ENCODE measurements around the gene ASB18.

DNA sequence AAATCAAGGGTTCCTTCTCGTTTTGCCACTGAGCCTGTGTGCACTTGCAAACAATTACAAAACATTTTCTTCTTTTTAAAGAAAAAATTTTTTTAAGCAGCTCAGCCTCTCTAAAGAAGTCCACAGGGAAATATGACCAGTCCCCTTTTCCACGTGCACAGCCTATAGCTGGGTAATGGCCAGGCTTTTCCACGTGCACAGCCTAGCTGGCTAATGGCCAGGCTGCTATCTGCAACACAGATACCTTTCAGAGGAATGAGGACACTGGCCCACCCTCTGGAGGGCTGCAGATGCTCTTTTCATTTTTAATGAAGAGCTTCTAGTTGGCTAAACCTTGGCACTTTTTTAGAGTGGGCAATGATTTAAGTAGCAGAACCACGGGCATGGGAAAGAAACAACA lies 46.3 kb downstream of the ASB18 start:
- no peak for TF ChIP-seq EP300 (IDR thresholded peaks at IDR 0.05; ENCODE audit: borderline replicate concordance in 1 of 2, low read depth in 2 of 2, low read length in 2 of 2)
- TF ChIP-seq, protein P1, sequence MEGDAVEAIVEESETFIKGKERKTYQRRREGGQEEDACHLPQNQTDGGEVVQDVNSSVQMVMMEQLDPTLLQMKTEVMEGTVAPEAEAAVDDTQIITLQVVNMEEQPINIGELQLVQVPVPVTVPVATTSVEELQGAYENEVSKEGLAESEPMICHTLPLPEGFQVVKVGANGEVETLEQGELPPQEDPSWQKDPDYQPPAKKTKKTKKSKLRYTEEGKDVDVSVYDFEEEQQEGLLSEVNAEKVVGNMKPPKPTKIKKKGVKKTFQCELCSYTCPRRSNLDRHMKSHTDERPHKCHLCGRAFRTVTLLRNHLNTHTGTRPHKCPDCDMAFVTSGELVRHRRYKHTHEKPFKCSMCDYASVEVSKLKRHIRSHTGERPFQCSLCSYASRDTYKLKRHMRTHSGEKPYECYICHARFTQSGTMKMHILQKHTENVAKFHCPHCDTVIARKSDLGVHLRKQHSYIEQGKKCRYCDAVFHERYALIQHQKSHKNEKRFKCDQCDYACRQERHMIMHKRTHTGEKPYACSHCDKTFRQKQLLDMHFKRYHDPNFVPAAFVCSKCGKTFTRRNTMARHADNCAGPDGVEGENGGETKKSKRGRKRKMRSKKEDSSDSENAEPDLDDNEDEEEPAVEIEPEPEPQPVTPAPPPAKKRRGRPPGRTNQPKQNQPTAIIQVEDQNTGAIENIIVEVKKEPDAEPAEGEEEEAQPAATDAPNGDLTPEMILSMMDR (IDR thresholded peaks at IDR 0.05; ENCODE audit: control extremely low read depth in 1 of 3, insufficient read depth in 1 of 3, low read depth in 1 of 3, low read length in 3 of 3), result no peak
- no peak for TF ChIP-seq TAF1 (IDR thresholded peaks at IDR 0.05; ENCODE audit: low read depth, low read length)
- no peak for TF ChIP-seq EGR1 (IDR thresholded peaks at IDR 0.05; ENCODE audit: borderline replicate concordance, low read depth, low read length)
- TF ChIP-seq SP1 (IDR thresholded peaks at IDR 0.05; ENCODE audit: low read depth, low read length), result no peak
- no peak for TF ChIP-seq RAD21 (IDR thresholded peaks at IDR 0.05 in 1 of 2, conservative IDR thresholded peaks at IDR 0.05 in 1 of 2; ENCODE audit: low read depth in 2 of 2, low read length in 2 of 2)
- TF ChIP-seq, protein P2, sequence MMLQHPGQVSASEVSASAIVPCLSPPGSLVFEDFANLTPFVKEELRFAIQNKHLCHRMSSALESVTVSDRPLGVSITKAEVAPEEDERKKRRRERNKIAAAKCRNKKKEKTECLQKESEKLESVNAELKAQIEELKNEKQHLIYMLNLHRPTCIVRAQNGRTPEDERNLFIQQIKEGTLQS (IDR thresholded peaks at IDR 0.05; ENCODE audit: insufficient read depth, low read depth, low read length), result no peak
- TF ChIP-seq KDM1A (IDR thresholded peaks at IDR 0.05; ENCODE audit: borderline replicate concordance, low read length), result no peak
- no peak for TF ChIP-seq POLR2A (IDR thresholded peaks at IDR 0.05; ENCODE audit: control extremely low read depth in 1 of 2, low read depth in 2 of 2, low read length in 2 of 2)
- TF ChIP-seq YY1 (IDR thresholded peaks at IDR 0.05; ENCODE audit: low read depth, low read length), result no peak
- no peak for TF ChIP-seq HDAC6 (IDR thresholded peaks at IDR 0.05; ENCODE audit: low read depth, low read length)
- TF ChIP-seq, protein P3, sequence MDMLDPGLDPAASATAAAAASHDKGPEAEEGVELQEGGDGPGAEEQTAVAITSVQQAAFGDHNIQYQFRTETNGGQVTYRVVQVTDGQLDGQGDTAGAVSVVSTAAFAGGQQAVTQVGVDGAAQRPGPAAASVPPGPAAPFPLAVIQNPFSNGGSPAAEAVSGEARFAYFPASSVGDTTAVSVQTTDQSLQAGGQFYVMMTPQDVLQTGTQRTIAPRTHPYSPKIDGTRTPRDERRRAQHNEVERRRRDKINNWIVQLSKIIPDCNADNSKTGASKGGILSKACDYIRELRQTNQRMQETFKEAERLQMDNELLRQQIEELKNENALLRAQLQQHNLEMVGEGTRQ (IDR thresholded peaks at IDR 0.05; ENCODE audit: low read length), result no peak

Measured in H1 (cell line).